Upper lobe of left lung (tissue), 4 donors: ENCODE results near the gene SPTAN1.
"Not testable (repeated sequence)": the region's sequence is repeated elsewhere in the genome, so short reads cannot be mapped to it uniquely, and the experiment has no call there.

Experiments used
- POLR2A ChIP-seq, 4 donors: fragments of 450-650 bp; IDR thresholded peaks; one replicate each; pipeline ENCODE4 v1.5.1; 2016 to 2017; ENCODE audit warnings: antibody characterized with exemption in 4 of 4, mild to moderate bottlenecking in 2 of 4
- POLR2AphosphoS5 ChIP-seq, 2 donors: sonication (generic); formaldehyde crosslinking; IDR thresholded peaks; one replicate each; pipeline ENCODE4 v1.5.1; 2017; ENCODE audit warnings: antibody characterized with exemption in 2 of 2
- TF ChIP-seq, protein P1 (sequence below), 6 experiments: fragments of 450-650 bp in 4 of 6; fragments of 200-600 bp in 2 of 6; sonication (generic) in 2 of 6; IDR thresholded peaks; one replicate each; pipeline ENCODE4 v1.5.1; 2016 to 2019; ENCODE audit warnings: antibody characterized with exemption in 6 of 6

GRCh38 chr9:128666481-128666941, 114.1 kb downstream of the SPTAN1 start:
- TF ChIP-seq POLR2A, POLR2AphosphoS5 (IDR thresholded peaks at IDR 0.05): not testable (repeated sequence)
- TF ChIP-seq, protein P1, sequence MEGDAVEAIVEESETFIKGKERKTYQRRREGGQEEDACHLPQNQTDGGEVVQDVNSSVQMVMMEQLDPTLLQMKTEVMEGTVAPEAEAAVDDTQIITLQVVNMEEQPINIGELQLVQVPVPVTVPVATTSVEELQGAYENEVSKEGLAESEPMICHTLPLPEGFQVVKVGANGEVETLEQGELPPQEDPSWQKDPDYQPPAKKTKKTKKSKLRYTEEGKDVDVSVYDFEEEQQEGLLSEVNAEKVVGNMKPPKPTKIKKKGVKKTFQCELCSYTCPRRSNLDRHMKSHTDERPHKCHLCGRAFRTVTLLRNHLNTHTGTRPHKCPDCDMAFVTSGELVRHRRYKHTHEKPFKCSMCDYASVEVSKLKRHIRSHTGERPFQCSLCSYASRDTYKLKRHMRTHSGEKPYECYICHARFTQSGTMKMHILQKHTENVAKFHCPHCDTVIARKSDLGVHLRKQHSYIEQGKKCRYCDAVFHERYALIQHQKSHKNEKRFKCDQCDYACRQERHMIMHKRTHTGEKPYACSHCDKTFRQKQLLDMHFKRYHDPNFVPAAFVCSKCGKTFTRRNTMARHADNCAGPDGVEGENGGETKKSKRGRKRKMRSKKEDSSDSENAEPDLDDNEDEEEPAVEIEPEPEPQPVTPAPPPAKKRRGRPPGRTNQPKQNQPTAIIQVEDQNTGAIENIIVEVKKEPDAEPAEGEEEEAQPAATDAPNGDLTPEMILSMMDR (IDR thresholded peaks at IDR 0.05), result not testable (repeated sequence)
